Progenitor cell of endocrine pancreas (in vitro differentiated cells): Measurements from ENCODE around the gene NTRK1. TPM values are rescaled to one million over a fixed set of nuclear protein-coding genes. Genes with fewer than 3 reads are reported as not detected.

Experiments
- DNase-seq: peaks from one replicate; pipeline ENCODE4 v3.0.0; 2021; ENCODE audit warnings: low spot score; ENCODE audit not compliant: unreplicated experiment
- H3K27ac Mint-ChIP-seq: 2 replicates; pipeline ENCODE4 v1.8.0; 2021; ENCODE audit warnings: mild to moderate bottlenecking, moderate library complexity, mixed read lengths
- H3K27me3 Mint-ChIP-seq: 2 replicates; pipeline ENCODE4 v1.8.0; 2021; ENCODE audit warnings: mixed read lengths
- H3K36me3 Mint-ChIP-seq: 2 replicates; pipeline ENCODE4 v1.8.0; 2022; ENCODE audit warnings: mixed read lengths; ENCODE audit not compliant: insufficient read depth
- H3K4me1 Mint-ChIP-seq: 2 replicates; pipeline ENCODE4 v1.8.0; 2021; ENCODE audit warnings: low read depth, mixed read lengths
- H3K4me3 Mint-ChIP-seq: 2 replicates; pipeline ENCODE4 v1.8.0; 2021; ENCODE audit warnings: low read depth, mild to moderate bottlenecking, moderate library complexity, mixed read lengths
- H3K9me3 Mint-ChIP-seq: 2 replicates; pipeline ENCODE4 v1.8.0; 2021; ENCODE audit warnings: low read depth, mixed read lengths
- total RNA-seq: library from RNA; stranded (reverse); gene quantifications from 2 replicates; pipeline ENCODE4 v1.2.1, GENCODE V29; 2021
- TF ChIP-seq, protein P1 (sequence below): fragments of 200-600 bp; sonication (generic); IDR thresholded peaks from one replicate; pipeline ENCODE4 v1.5.0; 2021; ENCODE audit warnings: antibody characterized with exemption, mild to moderate bottlenecking; ENCODE audit not compliant: unreplicated experiment

The NTRK1 gene
- total RNA-seq, 1 donor from 2014 or later = not detected

DNA sequence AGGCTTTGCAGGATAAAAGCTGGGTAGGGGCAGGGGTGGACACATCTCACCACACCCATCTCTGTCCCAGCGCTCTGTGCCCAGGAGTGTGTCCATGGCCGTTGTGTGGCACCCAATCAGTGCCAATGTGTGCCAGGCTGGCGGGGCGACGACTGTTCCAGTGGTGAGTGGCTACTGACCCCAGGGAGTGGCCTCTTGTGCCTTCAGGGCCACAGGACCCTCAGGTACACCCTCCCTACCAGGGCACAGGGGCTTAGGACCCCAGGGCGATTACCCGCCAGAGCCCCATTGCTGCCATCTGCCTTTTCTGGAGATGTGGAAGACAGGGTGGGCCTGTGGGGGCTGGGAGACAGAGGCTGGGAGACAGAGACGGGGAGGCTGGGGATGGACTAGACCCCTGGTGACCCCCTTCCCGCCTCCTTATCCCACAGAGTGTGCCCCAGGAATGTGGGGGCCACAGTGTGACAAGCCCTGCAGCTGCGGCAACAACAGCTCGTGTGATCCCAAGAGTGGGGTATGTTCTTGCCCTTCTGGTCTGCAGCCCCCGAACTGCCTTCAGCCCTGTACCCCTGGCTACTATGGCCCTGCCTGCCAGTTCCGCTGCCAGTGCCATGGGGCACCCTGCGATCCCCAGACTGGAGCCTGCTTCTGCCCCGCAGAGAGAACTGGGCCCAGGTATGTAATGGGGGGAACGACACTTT is 45.7 kb downstream of the NTRK1 start:
- Mint-ChIP-seq H3K4me1 (peaks cover 4% of the 10 kb centered on the region), H3K36me3 (no peaks in the 10 kb centered on the region), H3K27me3 (peaks cover 51% of the 10 kb centered on the region), H3K9me3 (no peaks in the 10 kb centered on the region), H3K4me3 (no peak overlapping the region), H3K27ac (no peak overlapping the region)
- DNase-seq = no peak
- TF ChIP-seq, protein P1, sequence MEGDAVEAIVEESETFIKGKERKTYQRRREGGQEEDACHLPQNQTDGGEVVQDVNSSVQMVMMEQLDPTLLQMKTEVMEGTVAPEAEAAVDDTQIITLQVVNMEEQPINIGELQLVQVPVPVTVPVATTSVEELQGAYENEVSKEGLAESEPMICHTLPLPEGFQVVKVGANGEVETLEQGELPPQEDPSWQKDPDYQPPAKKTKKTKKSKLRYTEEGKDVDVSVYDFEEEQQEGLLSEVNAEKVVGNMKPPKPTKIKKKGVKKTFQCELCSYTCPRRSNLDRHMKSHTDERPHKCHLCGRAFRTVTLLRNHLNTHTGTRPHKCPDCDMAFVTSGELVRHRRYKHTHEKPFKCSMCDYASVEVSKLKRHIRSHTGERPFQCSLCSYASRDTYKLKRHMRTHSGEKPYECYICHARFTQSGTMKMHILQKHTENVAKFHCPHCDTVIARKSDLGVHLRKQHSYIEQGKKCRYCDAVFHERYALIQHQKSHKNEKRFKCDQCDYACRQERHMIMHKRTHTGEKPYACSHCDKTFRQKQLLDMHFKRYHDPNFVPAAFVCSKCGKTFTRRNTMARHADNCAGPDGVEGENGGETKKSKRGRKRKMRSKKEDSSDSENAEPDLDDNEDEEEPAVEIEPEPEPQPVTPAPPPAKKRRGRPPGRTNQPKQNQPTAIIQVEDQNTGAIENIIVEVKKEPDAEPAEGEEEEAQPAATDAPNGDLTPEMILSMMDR = no peak

DNA sequence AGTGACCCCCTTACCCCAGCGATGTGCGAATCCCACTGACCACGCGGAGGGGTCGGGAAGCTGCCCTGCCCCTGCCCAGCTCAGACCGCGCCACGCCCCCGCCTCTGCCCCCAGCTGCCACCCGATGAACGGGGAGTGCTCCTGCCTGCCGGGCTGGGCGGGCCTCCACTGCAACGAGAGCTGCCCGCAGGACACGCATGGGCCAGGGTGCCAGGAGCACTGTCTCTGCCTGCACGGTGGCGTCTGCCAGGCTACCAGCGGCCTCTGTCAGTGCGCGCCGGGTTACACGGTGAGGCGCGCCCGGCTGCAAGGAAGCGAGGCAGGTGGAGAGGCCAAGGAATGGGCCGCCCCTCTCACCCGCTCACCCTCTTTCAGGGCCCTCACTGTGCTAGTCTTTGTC is 47.9 kb downstream of the NTRK1 start:
- Mint-ChIP-seq H3K27me3 (peaks cover 49% of the 10 kb centered on the region), H3K36me3 (no peaks in the 10 kb centered on the region), H3K27ac (no peak overlapping the region), H3K4me3 (no peak overlapping the region), H3K9me3 (no peaks in the 10 kb centered on the region), H3K4me1 (peaks cover 4% of the 10 kb centered on the region)
- TF ChIP-seq, protein P1 = no peak
- DNase-seq = no peak

DNA sequence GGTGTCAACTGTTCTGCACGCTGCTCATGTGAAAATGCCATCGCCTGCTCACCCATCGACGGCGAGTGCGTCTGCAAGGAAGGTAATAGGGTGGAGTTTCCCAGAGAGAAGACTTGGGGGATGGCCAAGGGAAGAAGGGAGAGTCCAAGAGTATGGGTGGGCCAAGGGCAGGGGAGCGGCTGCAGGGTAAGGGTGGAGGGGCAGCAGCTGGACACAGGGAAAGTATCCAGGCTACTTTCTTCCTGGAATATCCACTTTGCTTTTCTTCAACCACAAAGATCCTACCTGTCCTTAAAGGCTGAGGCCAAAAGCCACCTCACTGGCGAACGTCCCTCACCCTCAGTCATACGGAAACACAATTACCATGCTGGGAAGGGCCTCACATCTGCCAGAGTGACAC is 48.3 kb downstream of the NTRK1 start:
- Mint-ChIP-seq H3K9me3 (no peaks in the 10 kb centered on the region), H3K27ac (no peak overlapping the region), H3K36me3 (no peaks in the 10 kb centered on the region), H3K27me3 (peaks cover 48% of the 10 kb centered on the region), H3K4me3 (no peak overlapping the region), H3K4me1 (peaks cover 4% of the 10 kb centered on the region)
- no peak for DNase-seq
- TF ChIP-seq, protein P1 = no peak

DNA sequence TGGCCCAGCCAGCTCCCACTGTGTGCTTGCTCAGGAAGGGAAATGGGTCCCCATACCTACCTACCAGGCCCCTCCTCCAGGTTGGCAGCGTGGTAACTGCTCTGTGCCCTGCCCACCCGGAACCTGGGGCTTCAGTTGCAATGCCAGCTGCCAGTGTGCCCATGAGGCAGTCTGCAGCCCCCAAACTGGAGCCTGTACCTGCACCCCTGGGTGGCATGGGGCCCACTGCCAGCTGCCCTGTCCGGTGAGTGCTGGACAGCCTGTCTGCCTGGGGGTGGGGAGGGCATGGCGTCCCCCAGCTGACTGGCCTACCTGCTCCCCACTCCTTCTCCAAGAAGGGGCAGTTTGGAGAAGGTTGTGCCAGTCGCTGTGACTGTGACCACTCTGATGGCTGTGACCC is 49.0 kb downstream of the NTRK1 start:
- H3K36me3 Mint-ChIP-seq = no peaks in the 10 kb centered on the region
- no peak overlapping the region for H3K4me3 Mint-ChIP-seq
- DNase-seq = no peak
- no peak overlapping the region for H3K27ac Mint-ChIP-seq
- H3K27me3 Mint-ChIP-seq = peaks cover 52% of the 10 kb centered on the region
- H3K9me3 Mint-ChIP-seq = no peaks in the 10 kb centered on the region
- peaks cover 4% of the 10 kb centered on the region for H3K4me1 Mint-ChIP-seq
- TF ChIP-seq, protein P1 = no peak

DNA sequence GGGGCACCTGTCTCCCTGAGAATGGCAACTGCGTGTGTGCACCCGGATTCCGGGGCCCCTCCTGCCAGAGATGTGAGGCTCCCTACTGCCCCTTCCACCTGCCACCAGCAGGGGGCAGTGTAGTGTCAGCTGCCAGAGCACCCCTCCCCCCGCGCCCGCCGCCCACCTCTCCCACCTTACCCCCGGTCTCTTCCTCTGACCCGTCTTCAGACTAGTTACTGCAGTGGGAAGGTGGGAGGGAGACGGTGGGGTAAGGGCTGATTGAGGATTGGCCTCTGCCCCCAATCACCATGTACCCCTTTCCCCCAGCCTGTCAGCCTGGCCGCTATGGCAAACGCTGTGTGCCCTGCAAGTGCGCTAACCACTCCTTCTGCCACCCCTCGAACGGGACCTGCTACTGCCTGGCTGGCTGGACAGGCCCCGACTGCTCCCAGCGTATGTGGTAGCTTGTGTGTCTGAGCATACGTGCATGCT is 49.7 kb downstream of the NTRK1 start:
- no peak overlapping the region for H3K4me3 Mint-ChIP-seq
- no peaks in the 10 kb centered on the region for H3K9me3 Mint-ChIP-seq
- H3K27me3 Mint-ChIP-seq = peaks cover 58% of the 10 kb centered on the region
- peaks cover 4% of the 10 kb centered on the region for H3K4me1 Mint-ChIP-seq
- peak; percentile 54 for DNase-seq
- no peaks in the 10 kb centered on the region for H3K36me3 Mint-ChIP-seq
- no peak overlapping the region for H3K27ac Mint-ChIP-seq
- TF ChIP-seq, protein P1 = peak; percentile 90
